ENCODE data around the gene CYSTM1.

DNA sequence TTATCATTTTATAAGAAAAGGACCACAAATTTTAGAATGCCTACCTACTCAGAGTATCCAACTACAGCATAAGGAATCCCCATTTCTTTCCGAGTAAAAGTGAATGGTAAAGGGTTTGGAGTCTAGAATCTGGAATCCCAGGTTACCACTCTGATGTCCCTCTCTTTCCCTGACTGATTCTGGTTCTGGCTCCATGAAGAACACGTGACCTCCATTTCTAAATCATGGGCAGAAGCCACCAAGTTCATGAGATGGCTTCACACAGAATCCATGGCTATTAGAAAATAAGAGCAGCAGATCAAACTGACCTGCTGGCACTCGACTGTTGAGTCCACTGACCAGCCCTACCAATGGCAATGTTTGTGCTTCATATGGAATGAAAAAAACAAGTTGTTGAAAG, 87.2 kb downstream of the CYSTM1 start:
- no peak for TF ChIP-seq ZC3H11A (IDR thresholded peaks at IDR 0.05)
- TF ChIP-seq, protein P1, sequence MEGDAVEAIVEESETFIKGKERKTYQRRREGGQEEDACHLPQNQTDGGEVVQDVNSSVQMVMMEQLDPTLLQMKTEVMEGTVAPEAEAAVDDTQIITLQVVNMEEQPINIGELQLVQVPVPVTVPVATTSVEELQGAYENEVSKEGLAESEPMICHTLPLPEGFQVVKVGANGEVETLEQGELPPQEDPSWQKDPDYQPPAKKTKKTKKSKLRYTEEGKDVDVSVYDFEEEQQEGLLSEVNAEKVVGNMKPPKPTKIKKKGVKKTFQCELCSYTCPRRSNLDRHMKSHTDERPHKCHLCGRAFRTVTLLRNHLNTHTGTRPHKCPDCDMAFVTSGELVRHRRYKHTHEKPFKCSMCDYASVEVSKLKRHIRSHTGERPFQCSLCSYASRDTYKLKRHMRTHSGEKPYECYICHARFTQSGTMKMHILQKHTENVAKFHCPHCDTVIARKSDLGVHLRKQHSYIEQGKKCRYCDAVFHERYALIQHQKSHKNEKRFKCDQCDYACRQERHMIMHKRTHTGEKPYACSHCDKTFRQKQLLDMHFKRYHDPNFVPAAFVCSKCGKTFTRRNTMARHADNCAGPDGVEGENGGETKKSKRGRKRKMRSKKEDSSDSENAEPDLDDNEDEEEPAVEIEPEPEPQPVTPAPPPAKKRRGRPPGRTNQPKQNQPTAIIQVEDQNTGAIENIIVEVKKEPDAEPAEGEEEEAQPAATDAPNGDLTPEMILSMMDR (IDR thresholded peaks at IDR 0.05): no peak
- TF ChIP-seq, protein P2, sequence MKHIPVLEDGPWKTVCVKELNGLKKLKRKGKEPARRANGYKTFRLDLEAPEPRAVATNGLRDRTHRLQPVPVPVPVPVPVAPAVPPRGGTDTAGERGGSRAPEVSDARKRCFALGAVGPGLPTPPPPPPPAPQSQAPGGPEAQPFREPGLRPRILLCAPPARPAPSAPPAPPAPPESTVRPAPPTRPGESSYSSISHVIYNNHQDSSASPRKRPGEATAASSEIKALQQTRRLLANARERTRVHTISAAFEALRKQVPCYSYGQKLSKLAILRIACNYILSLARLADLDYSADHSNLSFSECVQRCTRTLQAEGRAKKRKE (CRISPR knock-in tag; IDR thresholded peaks at IDR 0.05; ENCODE audit: low read depth): no peak
- TF ChIP-seq RFX5 (IDR thresholded peaks at IDR 0.05): no peak

Data from A549 (cell line).